LNCaP clone FGC (cell line): Measurements from ENCODE around the gene ITGAL.
"Not testable (repeated sequence)": the region's sequence is repeated elsewhere in the genome, so short reads cannot be mapped to it uniquely, and the experiment has no call there.

Experiments
- DNase-seq: peaks from one replicate; pipeline ENCODE4 v3.0.0-alpha.2; 2011; ENCODE audit warnings: low read depth
- H3K4me3 ChIP-seq: 2 replicates; pipeline ENCODE4 v1.5.1; 2011; ENCODE audit warnings: mild to moderate bottlenecking, low read depth, low read length, control low read depth
- TF ChIP-seq, protein P1 (sequence below): IDR thresholded peaks from 2 replicates; pipeline ENCODE4 v1.5.1; 2012; ENCODE audit warnings: mild to moderate bottlenecking; ENCODE audit not compliant: control insufficient read depth, insufficient read depth; ENCODE audit errors: extremely low read depth

Gene ITGAL

DNA sequence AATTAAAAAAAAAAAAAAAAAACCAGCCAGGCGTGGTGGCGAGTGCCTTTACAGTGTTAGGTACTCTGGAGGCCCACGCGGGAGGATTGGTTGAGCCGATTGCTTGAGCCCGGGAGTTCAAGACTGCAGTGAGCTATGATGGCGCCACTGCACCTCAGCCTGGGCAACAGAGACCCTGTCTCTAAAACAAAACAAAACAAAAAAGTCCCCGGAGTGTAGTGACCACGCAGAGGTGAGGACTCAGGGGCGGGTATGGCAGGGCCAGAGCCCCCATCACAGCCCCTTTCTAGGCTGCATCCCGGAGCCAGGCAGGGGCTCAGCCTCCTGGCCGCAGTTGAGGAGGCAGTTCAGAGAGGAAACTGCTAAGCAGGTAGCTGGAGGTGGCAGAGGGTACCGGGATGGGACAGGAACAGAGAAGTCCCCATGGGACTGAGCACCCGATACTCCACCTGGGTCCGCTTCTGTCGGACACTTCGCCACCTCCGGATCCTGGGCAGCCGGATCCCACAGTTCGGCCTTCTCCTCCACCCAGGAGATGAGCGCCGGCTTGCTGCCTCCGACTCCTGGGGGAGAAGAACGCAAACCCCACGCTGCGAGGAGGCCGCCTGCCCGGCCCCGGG, 61.3 kb downstream of the ITGAL start:
- no peak for DNase-seq
- H3K4me3 ChIP-seq = peak overlapping the region; percentile 72
- TF ChIP-seq, protein P1, sequence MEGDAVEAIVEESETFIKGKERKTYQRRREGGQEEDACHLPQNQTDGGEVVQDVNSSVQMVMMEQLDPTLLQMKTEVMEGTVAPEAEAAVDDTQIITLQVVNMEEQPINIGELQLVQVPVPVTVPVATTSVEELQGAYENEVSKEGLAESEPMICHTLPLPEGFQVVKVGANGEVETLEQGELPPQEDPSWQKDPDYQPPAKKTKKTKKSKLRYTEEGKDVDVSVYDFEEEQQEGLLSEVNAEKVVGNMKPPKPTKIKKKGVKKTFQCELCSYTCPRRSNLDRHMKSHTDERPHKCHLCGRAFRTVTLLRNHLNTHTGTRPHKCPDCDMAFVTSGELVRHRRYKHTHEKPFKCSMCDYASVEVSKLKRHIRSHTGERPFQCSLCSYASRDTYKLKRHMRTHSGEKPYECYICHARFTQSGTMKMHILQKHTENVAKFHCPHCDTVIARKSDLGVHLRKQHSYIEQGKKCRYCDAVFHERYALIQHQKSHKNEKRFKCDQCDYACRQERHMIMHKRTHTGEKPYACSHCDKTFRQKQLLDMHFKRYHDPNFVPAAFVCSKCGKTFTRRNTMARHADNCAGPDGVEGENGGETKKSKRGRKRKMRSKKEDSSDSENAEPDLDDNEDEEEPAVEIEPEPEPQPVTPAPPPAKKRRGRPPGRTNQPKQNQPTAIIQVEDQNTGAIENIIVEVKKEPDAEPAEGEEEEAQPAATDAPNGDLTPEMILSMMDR = no peak

DNA sequence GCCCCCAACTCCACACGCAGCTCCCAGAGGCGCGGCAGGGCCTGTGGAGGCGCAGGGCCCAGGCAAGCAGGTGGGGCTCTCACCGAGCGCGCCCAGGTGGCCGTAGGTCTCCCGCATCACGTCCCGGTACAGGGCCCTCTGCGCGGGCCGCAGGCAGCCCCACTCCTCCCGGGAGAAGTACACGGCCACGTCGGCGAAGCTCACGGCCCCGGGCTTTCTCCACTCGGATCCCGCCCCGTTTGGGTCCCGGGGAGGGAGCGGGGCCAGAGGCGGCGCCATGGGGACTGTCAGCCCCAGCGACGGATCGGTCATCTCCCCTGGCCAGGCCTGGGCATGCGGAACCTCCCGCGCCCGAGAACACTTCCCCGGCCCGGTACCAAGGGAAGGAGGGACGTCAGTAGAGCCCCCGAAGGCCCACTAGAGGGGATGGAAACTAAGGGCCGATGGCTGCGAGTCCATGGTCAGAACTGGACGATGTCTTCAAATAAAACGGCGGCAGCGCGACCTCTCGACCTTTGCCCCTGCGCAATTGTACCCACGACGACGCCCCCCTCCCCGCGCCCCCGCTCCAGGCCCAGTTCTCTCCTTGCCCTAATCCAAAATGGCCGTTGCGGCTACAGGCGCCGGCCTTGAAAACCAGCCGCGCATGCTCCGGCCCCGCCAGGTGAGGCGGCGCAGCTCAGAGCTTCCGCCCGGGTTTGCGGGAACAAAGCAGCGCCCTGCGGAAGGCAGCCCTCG, 62.0 kb downstream of the ITGAL start, which contains the start of gene ZNF747:
ZNF747 (minus strand) TSS at position 491 of the 738 bp plus-strand sequence; CDS start at position 312, 179 bp downstream.
- peak within 1 kb of the TSS; percentile 72 for H3K4me3 ChIP-seq
- TF ChIP-seq, protein P1 = no peak
- peak; percentile 76 for DNase-seq

GRCh38 chr16:30535106-30535776, 62.7 kb downstream of the ITGAL start:
- TF ChIP-seq, protein P1 = no peak
- no peak for DNase-seq
- H3K4me3 ChIP-seq = peak overlapping the region; percentile 72

GRCh38 chr16:30535777-30536190, 63.2 kb downstream of the ITGAL start:
- TF ChIP-seq, protein P1 = peak; percentile 67

GRCh38 chr16:30536391-30537024, 64.0 kb downstream of the ITGAL start:
- not testable (repeated sequence) for DNase-seq, H3K4me3 ChIP-seq

More at GRCh38 chr16:30535777-30536190, 63.2 kb downstream of the ITGAL start:
- no peak for DNase-seq
- H3K4me3 ChIP-seq = peak overlapping the region; percentile 72

GRCh38 chr16:30539000-30539964, 66.7 kb downstream of the ITGAL start:
- no peak for DNase-seq
- no peak overlapping the region for H3K4me3 ChIP-seq
- TF ChIP-seq, protein P1 = no peak

GRCh38 chr16:30539986-30540526, 67.5 kb downstream of the ITGAL start:
- DNase-seq, H3K4me3 ChIP-seq: not testable (repeated sequence)

DNA sequence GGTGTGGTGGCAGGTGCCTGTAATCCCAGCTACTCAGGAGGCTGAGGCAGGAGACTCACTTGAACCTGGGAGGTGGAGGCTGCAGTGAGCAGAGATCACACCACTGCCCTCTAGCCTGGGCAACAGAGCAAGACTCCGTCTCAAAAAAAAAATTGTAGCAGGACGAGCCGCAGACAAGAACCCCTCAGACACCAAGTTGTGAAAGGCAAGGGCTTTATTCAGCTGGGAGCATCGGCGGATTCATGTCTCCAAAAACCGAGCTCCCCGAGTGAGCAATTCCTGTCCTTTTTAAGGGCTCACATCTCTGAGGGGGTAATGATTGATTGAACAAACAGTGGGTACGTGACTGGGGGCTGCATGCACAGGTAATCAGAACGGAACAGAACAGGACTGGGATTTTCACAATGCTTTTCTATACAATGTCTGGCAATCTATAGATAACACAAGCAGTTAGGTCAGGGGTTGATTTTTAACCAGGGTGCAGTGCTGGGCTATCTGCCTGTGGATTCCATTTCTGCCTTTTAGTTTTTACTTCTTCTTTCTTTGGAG, 68.4 kb downstream of the ITGAL start:
- not testable (repeated sequence) for H3K4me3 ChIP-seq, DNase-seq
